Mucosa of descending colon (tissue), 3 donors: ENCODE data around the gene AR. TPM values are rescaled to one million over a fixed set of nuclear protein-coding genes. Genes with fewer than 3 reads are reported as not detected.

Source experiments
- ATAC-seq: fragments of 200-7000 bp; cut with Tn5 transposase; one replicate; pipeline ENCODE4 v1.9.1; 2020; ENCODE audit warnings: mild to moderate bottlenecking, moderate library complexity
- DNase-seq, 3 donors: peaks; one replicate each; pipeline ENCODE4 v3.0.0-alpha.2; 2020
- H3K36me3 ChIP-seq: fragments of 200-600 bp; one replicate; pipeline ENCODE4 v1.8.0; 2021; ENCODE audit warnings: low read depth, mild to moderate bottlenecking
- H3K4me1 ChIP-seq: fragments of 200-600 bp; one replicate; pipeline ENCODE4 v1.8.0; 2021; ENCODE audit warnings: low read depth, mild to moderate bottlenecking
- H3K4me3 ChIP-seq: fragments of 200-600 bp; one replicate; pipeline ENCODE4 v1.8.0; 2021; ENCODE audit warnings: mild to moderate bottlenecking
- H3K9me3 ChIP-seq: fragments of 200-600 bp; one replicate; pipeline ENCODE4 v1.8.0; 2021; ENCODE audit warnings: mild to moderate bottlenecking
- intact Hi-C, 2 donors: fragments of 100-400 bp; cut with DNase I in 1 of 2; cut with micrococcal nuclease in 1 of 2; formaldehyde crosslinking; loops; one replicate each; pipeline versions ENCODE4 v1.11.0 to v1.11.1; 2022; cut with DNase I, micrococcal nuclease
- total RNA-seq, 3 donors: library from RNA; stranded (reverse); fragmentation: NEBNext Ultra II Directional in 2 of 3; extraction: Animal tissue kit (Norgen Biotek cat#: 25700) in 2 of 3; gene quantifications; one replicate each; pipeline versions ENCODE4 v1.2.1 to v1.2.4, GENCODE V29; 2021 to 2023
- TF ChIP-seq, protein P1 (sequence below): fragments of 200-600 bp; IDR thresholded peaks from one replicate; pipeline ENCODE4 v1.8.0; 2022; ENCODE audit warnings: antibody characterized with exemption, mild to moderate bottlenecking
- donor health status: DM: no; HTN: no; CAD: no; lungs with moderate emphysema.
- donor health status: DM: no; HTN: no; CAD: no.
- donor health status: DM: no; HTN: yes; CAD: no.

The AR gene
- total RNA-seq, 3 donors from 2014 or later, result 0.49 to 4.6 (median 1.2) TPM

DNA sequence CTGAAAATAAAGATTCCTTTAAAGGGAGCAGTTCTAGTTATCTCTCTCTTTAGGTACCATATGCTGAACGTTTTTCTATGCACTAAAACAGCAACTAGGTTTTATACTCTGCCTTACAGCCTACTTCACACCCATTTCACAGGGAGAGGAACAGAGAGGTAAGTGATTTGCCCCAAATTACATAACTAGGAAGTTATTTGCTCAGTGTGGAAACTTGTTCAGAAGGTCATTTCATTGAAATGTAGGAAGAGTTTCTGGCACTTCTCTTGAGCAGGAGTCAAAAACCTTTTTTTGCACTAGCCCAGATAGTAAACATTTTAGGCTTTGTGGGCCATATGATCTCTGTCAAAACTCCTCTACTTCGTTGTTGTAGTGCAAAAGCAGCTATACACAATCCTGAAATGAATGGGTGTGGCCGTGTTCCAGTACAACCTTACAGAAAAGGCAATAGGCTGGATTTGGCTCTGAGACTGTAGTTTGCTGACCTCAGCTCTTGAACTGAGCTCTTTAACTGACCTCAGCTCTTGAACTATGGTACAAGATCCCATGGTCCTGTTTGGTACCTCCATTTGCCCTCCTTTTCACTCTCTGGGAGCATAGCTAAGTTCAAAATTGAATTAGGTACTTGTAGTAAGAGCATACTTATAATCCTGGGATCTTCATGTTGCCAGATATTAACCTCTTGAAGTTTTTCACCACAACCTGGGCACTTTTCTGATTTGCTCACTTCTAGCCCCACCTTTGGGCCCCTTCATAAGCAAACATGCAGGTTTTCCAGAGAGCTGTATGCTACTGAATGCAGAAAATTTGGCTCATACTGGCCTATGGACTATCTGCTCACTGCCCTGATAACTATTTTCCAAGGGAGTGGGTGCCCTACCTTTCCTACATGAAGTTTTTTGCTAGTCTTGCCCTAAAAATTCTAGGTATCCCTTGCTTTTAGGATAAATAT is 53.3 kb downstream of the AR start:
- H3K36me3 ChIP-seq, result no peaks in the 10 kb centered on the region
- no peak for ATAC-seq

DNA sequence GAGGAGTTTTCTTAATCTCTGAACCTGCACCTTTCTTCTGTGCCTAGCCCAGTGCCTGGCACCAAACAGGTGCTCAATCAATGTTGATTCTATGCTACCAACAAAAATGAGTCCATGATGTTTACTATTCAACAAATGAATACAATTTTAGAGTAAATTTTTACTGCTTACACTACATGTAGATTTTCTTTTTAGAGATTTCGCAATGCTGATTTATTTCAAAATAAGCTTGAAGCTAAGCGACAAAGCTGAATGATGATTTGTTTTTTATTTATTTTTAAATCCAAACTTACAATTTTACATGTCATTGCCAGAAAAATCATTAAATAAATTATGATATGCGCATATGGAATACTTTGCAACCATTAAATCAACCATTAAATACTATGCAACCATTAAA is 55.7 kb downstream of the AR start:
- Histone ChIP-seq H3K4me3 (no peak overlapping the region), H3K9me3 (no peaks in the 10 kb centered on the region), H3K4me1 (no peaks in the 10 kb centered on the region), H3K36me3 (no peaks in the 10 kb centered on the region)
- TF ChIP-seq, protein P1, sequence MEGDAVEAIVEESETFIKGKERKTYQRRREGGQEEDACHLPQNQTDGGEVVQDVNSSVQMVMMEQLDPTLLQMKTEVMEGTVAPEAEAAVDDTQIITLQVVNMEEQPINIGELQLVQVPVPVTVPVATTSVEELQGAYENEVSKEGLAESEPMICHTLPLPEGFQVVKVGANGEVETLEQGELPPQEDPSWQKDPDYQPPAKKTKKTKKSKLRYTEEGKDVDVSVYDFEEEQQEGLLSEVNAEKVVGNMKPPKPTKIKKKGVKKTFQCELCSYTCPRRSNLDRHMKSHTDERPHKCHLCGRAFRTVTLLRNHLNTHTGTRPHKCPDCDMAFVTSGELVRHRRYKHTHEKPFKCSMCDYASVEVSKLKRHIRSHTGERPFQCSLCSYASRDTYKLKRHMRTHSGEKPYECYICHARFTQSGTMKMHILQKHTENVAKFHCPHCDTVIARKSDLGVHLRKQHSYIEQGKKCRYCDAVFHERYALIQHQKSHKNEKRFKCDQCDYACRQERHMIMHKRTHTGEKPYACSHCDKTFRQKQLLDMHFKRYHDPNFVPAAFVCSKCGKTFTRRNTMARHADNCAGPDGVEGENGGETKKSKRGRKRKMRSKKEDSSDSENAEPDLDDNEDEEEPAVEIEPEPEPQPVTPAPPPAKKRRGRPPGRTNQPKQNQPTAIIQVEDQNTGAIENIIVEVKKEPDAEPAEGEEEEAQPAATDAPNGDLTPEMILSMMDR, result no peak
- intact Hi-C loops, result no loop called here
- no peak for ATAC-seq
- no peak for DNase-seq

More for the DNA sequence above, 53.3 kb downstream of the AR start:
- TF ChIP-seq, protein P1, result no peak
- intact Hi-C loops, result no loop called here
- no peak for DNase-seq
- Histone ChIP-seq H3K4me3 (no peak overlapping the region), H3K9me3 (no peaks in the 10 kb centered on the region), H3K4me1 (no peaks in the 10 kb centered on the region)

DNA sequence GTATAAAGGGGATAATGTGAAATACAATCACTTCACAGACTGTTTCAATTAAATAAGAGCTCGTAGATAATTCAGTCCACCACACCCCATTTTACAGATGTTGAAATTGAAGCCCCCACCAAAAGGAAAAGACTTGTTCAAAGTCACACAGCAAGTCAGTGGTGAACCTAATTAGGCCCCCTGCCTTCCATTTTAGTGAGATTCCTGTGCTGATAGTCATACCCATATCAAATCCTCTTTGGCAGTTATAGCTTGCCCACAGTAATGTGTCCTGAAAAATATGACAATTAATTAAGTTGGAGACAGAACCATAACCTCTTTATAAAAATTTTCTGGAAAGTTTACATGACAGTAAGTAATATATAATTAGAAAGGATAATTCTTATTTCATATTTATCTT is 58.0 kb downstream of the AR start:
- no peak for ATAC-seq
- H3K36me3 ChIP-seq, result no peaks in the 10 kb centered on the region

DNA sequence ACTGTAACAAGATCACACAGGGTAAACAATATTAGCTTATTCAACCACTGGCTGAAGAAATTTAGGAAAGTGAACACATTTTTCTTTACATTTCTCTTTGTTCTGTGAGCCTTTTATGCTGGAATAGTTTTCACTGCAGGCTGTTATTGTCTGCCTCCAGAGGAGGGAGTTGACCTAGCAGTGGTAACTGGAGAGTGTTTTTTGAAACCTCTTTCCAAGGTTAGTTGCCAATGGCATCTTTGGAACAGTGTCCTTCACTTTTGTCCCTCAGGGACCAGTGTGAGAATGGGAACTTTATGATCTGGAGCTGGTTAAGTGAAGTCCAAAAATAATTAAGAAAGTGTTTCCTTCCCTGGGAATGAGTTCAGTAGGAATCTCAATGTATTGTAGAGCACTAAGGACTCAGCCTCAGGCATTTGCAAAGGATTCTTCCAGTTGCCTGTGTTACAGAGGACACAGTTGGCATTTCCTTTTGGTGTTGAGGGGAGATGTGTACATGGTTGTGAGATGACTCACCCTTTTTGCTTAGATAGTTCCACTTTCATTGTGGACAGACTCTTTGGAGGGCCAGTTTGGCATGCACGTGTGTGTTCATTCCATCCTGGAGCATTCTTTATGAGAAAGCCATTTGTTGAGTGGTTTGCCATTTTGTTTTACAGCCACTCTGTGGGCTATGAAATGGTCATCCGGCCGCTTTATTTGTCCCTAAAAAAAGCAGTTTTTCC is 61.3 kb downstream of the AR start:
- Histone ChIP-seq H3K4me3 (no peak overlapping the region), H3K4me1 (no peaks in the 10 kb centered on the region), H3K36me3 (no peaks in the 10 kb centered on the region), H3K9me3 (no peaks in the 10 kb centered on the region)
- intact Hi-C loops, result no loop called here
- DNase-seq (no peak), ATAC-seq (no peak)
- TF ChIP-seq, protein P1, result no peak

More for the DNA sequence above, 58.0 kb downstream of the AR start:
- no peaks in the 10 kb centered on the region for H3K4me1 ChIP-seq
- TF ChIP-seq, protein P1, result no peak
- no peaks in the 10 kb centered on the region for H3K9me3 ChIP-seq
- no peak overlapping the region for H3K4me3 ChIP-seq
- intact Hi-C loops, result no loop called here
- DNase-seq, result no peak

DNA sequence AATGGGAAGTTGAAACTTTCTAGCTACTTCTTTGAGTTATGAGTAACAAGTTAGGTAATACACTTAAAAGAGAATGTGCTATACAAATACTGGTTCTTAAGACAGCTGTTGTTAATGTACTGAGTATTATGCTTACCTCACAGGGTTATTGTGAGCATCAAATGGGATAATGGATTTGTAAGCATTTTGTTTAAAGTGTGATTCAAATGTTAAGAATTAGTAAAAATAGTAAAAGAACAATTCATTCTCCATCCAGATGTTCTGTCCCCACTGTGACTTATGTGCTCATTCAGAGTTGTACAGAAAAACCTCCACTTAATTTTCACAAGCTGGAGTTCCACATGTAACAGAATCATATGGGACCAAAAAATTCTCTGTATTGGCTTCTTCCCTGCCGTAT is 63.6 kb downstream of the AR start:
- DNase-seq, result no peak
- Histone ChIP-seq H3K4me1 (no peaks in the 10 kb centered on the region), H3K4me3 (no peak overlapping the region), H3K9me3 (no peaks in the 10 kb centered on the region), H3K36me3 (no peaks in the 10 kb centered on the region)
- intact Hi-C loops, result no loop called here
- TF ChIP-seq, protein P1, result no peak
- no peak for ATAC-seq
